Mucosa of stomach (tissue), 1 donor: Measurements from ENCODE around the gene TRIM62.
A peak's percentile ranks its signal among the peaks of the same experiment; 100 is the strongest.
"Not testable (repeated sequence)": the region's sequence is repeated elsewhere in the genome, so short reads cannot be mapped to it uniquely, and the experiment has no call there.

Experiments
- H3K27me3 ChIP-seq: one replicate; pipeline ENCODE4 v1.7.0; 2013; ENCODE audit warnings: mild to moderate bottlenecking, low read length; ENCODE audit not compliant: control insufficient read depth, insufficient read depth
- H3K36me3 ChIP-seq: one replicate; pipeline ENCODE4 v1.7.0; 2013; ENCODE audit warnings: low read length; ENCODE audit not compliant: control insufficient read depth, insufficient read depth
- H3K4me1 ChIP-seq: one replicate; pipeline ENCODE4 v1.7.0; 2013; ENCODE audit warnings: mild to moderate bottlenecking, low read length; ENCODE audit not compliant: control insufficient read depth, insufficient read depth
- H3K4me3 ChIP-seq: one replicate; pipeline ENCODE4 v1.7.0; 2013; ENCODE audit warnings: low read length
- H3K9ac ChIP-seq: one replicate; pipeline ENCODE4 v1.7.0; 2013; ENCODE audit warnings: mild to moderate bottlenecking, low read length, moderate library complexity
- H3K9me3 ChIP-seq: one replicate; pipeline ENCODE4 v1.7.0; 2013; ENCODE audit warnings: mild to moderate bottlenecking, low read length, moderate library complexity; ENCODE audit not compliant: control insufficient read depth
- donor health status: Pancreatic carcinoma.

The TRIM62 gene

GRCh38 chr1:33140153-33141149, 41.4 kb downstream of the TRIM62 start:
- H3K36me3 ChIP-seq: no peaks in the 10 kb centered on the region
- H3K27me3 ChIP-seq: no peaks in the 10 kb centered on the region
- no peaks in the 10 kb centered on the region for H3K9me3 ChIP-seq
- no peak overlapping the region for H3K9ac ChIP-seq
- no peak overlapping the region for H3K4me3 ChIP-seq
- H3K4me1 ChIP-seq: peaks cover 10% of the 10 kb centered on the region

- no peaks in the 10 kb centered on the region for H3K36me3 ChIP-seq
- no peak overlapping the region for H3K4me3 ChIP-seq
- peaks cover 3% of the 10 kb centered on the region for H3K4me1 ChIP-seq
- H3K9ac ChIP-seq: no peak overlapping the region
- H3K9me3 ChIP-seq: no peaks in the 10 kb centered on the region
- no peaks in the 10 kb centered on the region for H3K27me3 ChIP-seq
Measured at GRCh38 chr1:33137800-33138199, 44.0 kb downstream of the TRIM62 start.

- H3K27me3 ChIP-seq, H3K9ac ChIP-seq, H3K9me3 ChIP-seq, H3K36me3 ChIP-seq, H3K4me1 ChIP-seq, H3K4me3 ChIP-seq: not testable (repeated sequence)
Measured at GRCh38 chr1:33136041-33136440, 45.8 kb downstream of the TRIM62 start.

GRCh38 chr1:33133478-33134105, 48.3 kb downstream of the TRIM62 start:
- peaks cover 4% of the 10 kb centered on the region for H3K4me1 ChIP-seq
- H3K27me3 ChIP-seq: no peaks in the 10 kb centered on the region

GRCh38 chr1:33132549-33132948, 49.3 kb downstream of the TRIM62 start:
- Histone ChIP-seq H3K36me3 (no peaks in the 10 kb centered on the region), H3K9ac (no peak overlapping the region), H3K9me3 (no peaks in the 10 kb centered on the region)

More at GRCh38 chr1:33133478-33134105, 48.3 kb downstream of the TRIM62 start:
- no peaks in the 10 kb centered on the region for H3K9me3 ChIP-seq
- no peaks in the 10 kb centered on the region for H3K36me3 ChIP-seq
- no peak overlapping the region for H3K4me3 ChIP-seq
- no peak overlapping the region for H3K9ac ChIP-seq

GRCh38 chr1:33131191-33131590, 50.7 kb downstream of the TRIM62 start:
- Histone ChIP-seq H3K4me1 (peaks cover 14% of the 10 kb centered on the region), H3K9ac (no peak overlapping the region), H3K4me3 (no peak overlapping the region), H3K27me3 (no peaks in the 10 kb centered on the region), H3K36me3 (no peaks in the 10 kb centered on the region), H3K9me3 (no peaks in the 10 kb centered on the region)

More at GRCh38 chr1:33132549-33132948, 49.3 kb downstream of the TRIM62 start:
- H3K27me3 ChIP-seq: no peaks in the 10 kb centered on the region
- H3K4me1 ChIP-seq: peaks cover 10% of the 10 kb centered on the region
- H3K4me3 ChIP-seq: no peak overlapping the region

- H3K4me1 ChIP-seq: peaks cover 17% of the 10 kb centered on the region
- no peaks in the 10 kb centered on the region for H3K36me3 ChIP-seq
- no peaks in the 10 kb centered on the region for H3K27me3 ChIP-seq
- H3K4me3 ChIP-seq: no peak overlapping the region
- no peaks in the 10 kb centered on the region for H3K9me3 ChIP-seq
- H3K9ac ChIP-seq: no peak overlapping the region
Measured at GRCh38 chr1:33130297-33130696, 51.5 kb downstream of the TRIM62 start.

GRCh38 chr1:33128781-33129180, 53.1 kb downstream of the TRIM62 start:
- H3K4me1 ChIP-seq: peaks cover 17% of the 10 kb centered on the region
- no peak overlapping the region for H3K9ac ChIP-seq
- no peak overlapping the region for H3K4me3 ChIP-seq
- H3K27me3 ChIP-seq: no peaks in the 10 kb centered on the region
- H3K36me3 ChIP-seq: no peaks in the 10 kb centered on the region
- H3K9me3 ChIP-seq: no peaks in the 10 kb centered on the region

- peak overlapping the region; percentile 83 for H3K9ac ChIP-seq
- H3K27me3 ChIP-seq: no peaks in the 10 kb centered on the region
- no peaks in the 10 kb centered on the region for H3K36me3 ChIP-seq
- H3K4me1 ChIP-seq: peaks cover 17% of the 10 kb centered on the region
- no peaks in the 10 kb centered on the region for H3K9me3 ChIP-seq
- peak overlapping the region; percentile 88 for H3K4me3 ChIP-seq
Measured at GRCh38 chr1:33127001-33127823, 54.6 kb downstream of the TRIM62 start.

- Histone ChIP-seq H3K4me3 (peak overlapping the region; percentile 88), H3K9me3 (no peaks in the 10 kb centered on the region), H3K27me3 (no peaks in the 10 kb centered on the region), H3K36me3 (no peaks in the 10 kb centered on the region), H3K4me1 (peaks cover 17% of the 10 kb centered on the region), H3K9ac (peak overlapping the region; percentile 83)
Measured at GRCh38 chr1:33126411-33127000, 55.3 kb downstream of the TRIM62 start.

- H3K36me3 ChIP-seq: not testable (repeated sequence)
Measured at GRCh38 chr1:33124647-33125046, 57.2 kb downstream of the TRIM62 start.

More at GRCh38 chr1:33124647-33125046, 57.2 kb downstream of the TRIM62 start:
- peaks cover 17% of the 10 kb centered on the region for H3K4me1 ChIP-seq
- H3K27me3 ChIP-seq, H3K9me3 ChIP-seq, H3K9ac ChIP-seq, H3K4me3 ChIP-seq: not testable (repeated sequence)
